GM23248 (cell line): ENCODE measurements around the gene GBF1.

Experiments
- EZH2 ChIP-seq: fragments of 200-600 bp; sonication (generic); IDR thresholded peaks from 2 replicates; pipeline ENCODE4 v1.6.1; 2018; ENCODE audit warnings: antibody characterized with exemption, mild to moderate bottlenecking; ENCODE audit not compliant: insufficient read depth, poor library complexity, severe bottlenecking
- EZH2phosphoT487 ChIP-seq: fragments of 200-600 bp; sonication (generic); IDR thresholded peaks from 2 replicates; pipeline ENCODE4 v1.6.1; 2018; ENCODE audit warnings: antibody characterized with exemption, moderate library complexity, mild to moderate bottlenecking, low read depth; ENCODE audit not compliant: insufficient read depth

- TF ChIP-seq EZH2 (no peak), EZH2phosphoT487 (no peak)
Measured at GRCh38 chr10:102281102-102281487, 35.8 kb downstream of the GBF1 start.
